Measurements from ENCODE around the gene RASAL2.
"Not testable (repeated sequence)": the region's sequence is repeated elsewhere in the genome, so short reads cannot be mapped to it uniquely, and the experiment has no call there.

RASAL2 gene

DNA sequence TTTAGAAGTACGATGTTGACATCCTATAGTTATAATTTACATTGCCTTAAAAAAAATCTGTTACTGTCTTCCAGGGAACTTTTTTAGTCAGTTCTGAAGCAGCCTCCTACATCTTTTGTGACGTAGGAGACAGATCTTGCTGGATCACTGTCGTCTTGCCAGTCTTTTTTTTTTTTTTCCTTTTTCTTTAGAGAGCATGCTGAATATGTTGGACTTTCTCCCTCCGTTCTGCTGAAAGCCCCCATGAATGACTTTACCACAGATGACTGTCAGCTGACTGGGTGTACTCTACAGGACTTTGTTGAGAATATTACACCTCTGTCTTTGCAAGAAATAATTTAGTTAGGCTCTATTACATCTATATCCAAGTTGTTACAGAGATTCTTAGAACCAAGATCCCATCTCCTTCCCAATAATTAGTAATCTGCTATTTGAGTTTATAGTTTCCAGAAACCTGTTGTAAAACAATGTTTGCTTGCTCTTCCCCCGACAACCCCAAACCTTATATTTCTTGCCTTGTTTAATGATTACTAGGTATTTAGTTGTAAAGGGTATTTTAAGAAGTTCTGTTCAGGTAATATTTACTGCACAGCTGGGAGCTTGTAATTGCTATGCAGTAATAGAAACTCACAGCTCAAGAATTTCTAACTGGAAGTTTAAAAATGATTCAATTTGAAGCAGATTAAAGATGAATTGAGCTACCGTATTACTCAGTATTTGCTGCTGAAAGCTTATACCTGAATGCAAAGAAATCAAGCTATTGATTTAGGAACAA, 61.8 kb downstream of the RASAL2 start:
- no peak for DNase-seq (ENCODE audit: low read depth in 1 of 2, low spot score in 1 of 2)

DNA sequence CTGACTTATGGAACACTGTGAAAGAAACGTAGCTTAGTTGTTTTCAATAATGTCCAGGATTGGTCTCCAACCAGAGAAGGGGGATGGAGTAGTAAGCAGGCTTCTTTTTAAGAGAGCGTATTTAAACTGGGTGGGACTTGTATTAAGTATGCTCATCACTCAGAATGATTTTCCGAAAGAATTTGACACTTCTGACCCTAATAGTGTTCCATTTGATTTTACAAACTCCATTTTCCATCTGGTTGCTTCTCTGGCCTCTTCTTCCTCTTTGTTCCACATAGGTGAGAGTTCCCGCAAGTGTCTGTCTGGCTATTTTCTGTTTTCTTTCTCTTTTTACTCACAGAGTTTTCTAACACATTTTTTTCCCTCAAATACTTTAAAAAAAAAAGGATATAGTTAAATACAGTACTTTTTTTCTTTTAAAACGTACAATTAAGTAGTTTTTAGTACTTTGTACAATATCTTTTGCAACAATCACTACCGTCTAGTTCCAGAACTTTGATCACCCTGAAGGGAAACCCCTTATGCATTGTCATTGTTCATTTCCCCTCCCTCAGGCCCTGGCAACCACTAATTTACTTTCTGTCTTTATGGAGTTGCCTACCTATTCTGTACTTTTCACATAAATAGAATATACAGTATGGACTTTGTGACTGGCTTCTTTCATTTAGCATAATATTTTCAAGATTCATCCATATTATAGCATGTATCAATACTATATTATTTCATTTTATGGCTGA, 67.0 kb downstream of the RASAL2 start:
- no peak for DNase-seq (ENCODE audit: low read depth in 1 of 2, low spot score in 1 of 2)

DNA sequence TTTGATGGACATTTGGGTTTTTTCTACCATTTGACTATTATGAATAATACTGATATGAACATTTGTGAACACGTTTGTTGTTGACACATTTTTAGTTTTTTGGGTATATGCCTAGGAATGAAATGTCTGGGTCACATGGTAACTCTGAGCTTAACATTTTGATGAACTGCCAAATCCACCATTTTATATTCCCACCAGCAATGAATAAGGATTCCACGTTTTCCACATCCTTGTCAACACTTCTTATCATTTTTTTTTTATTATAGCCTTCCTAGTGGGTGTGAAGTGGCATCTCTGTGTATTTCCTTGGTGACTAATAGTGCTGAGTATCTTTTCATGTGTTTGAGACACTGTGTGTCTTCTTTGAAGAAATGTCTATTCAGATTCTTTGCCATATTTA, 67.6 kb downstream of the RASAL2 start:
- DNase-seq (ENCODE audit: low read depth in 1 of 2, low spot score in 1 of 2) = no peak

DNA sequence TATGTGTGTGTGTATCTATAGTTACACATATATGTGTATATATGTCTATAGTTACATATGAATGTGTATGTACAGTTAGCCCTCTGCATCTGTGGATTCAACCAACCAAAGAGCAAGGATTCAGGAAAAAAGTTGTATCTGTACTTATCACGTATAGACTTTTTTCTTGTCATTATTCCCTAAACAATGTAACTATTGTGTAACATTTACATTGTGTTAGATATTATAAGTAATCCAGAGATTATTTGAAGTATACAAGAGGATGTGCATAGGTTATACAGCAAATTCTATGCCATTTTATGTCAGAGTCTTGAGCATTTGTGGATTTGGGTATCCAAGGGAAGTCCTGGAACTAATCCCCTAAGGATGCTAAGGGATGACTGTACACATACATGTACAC, 71.3 kb downstream of the RASAL2 start:
- DNase-seq (ENCODE audit: low read depth in 1 of 2, low spot score in 1 of 2) = no peak

DNA sequence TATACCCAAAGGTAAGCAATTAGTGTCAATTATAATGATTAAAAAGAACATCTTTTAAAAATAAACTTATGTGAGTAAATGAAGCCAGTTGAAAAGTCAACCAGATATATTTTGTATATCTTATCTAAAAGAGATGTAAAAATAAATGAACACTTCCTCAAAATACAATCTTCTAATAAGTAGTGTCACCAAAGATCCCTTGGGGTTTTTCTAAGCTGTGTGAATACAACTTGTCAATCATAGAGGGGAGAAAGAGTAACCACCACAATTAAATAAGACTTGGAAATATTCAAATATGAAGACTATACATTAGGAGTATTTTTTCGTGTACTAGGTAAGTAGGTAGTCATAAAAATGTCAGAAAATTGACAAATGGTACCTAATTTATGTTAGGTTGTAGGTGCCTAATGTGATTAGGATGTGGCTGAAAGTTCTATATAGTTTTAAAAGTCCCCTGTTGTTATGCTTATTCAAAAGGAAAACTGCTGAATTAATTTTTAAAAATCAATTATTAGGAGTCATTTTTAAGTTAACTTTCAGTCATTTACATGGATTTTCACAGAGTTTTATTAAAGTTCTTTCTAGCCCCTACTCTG, 72.6 kb downstream of the RASAL2 start:
- DNase-seq (ENCODE audit: low read depth in 1 of 2, low spot score in 1 of 2) = no peak

DNA sequence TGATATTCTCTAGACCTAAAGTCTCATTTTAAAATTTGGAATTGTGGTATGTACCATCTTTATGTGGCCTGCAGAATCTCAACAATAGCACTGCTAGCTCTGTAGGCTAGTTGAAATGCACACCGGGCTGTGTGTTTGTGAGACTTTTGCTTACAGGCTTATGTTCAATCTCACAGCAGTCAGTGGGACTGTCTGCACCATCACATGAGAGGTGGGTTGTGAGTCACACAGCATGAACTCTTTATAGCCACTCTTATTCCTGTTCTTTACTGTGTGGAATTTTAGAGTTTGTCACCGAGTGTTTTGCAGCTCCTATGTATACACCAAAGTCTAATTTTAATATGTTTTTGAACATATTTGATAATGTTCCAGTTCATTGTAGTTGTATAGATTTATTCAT, 74.6 kb downstream of the RASAL2 start:
- no peak for DNase-seq (ENCODE audit: low read depth in 1 of 2, low spot score in 1 of 2)

DNA sequence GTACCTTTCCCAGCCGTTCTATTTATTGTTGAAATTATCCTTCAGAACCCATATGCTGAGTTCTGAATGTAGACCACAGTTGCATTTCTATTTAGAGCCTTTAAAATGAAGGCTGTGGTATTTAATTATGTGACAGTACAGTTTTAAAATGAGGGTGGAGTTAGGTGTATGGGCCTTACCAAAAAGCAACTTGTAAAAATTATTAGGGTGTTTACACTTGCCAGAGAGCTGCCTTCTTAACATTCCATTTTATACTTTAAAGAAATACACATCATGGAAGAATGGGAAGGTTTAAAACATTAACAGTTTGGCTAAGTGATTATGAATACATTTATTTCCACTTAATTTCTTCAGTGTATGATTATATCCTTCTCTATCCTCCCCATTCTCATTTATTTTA, 75.7 kb downstream of the RASAL2 start:
- DNase-seq (ENCODE audit: low read depth in 1 of 2, low spot score in 1 of 2) = no peak

DNA sequence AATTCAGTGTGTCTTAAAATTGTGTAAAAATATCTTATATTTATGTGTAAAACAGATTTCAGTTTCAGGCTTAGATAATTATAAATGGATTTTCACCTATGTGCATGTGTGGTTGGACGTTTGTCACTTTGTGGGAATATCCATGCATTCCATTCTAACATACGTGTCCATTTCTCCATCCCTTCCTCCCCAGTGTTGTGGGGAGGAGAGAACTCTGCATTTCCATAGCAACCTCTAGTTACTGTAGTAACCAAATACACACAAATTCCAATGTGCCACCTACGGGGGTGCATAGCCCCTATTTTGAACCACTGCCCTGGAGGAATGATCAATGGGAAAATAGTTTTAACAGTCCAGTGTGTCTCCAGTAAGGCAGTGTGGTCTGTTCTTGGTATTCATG, 79.0 kb downstream of the RASAL2 start:
- DNase-seq (ENCODE audit: low read depth in 1 of 2, low spot score in 1 of 2) = no peak

DNA sequence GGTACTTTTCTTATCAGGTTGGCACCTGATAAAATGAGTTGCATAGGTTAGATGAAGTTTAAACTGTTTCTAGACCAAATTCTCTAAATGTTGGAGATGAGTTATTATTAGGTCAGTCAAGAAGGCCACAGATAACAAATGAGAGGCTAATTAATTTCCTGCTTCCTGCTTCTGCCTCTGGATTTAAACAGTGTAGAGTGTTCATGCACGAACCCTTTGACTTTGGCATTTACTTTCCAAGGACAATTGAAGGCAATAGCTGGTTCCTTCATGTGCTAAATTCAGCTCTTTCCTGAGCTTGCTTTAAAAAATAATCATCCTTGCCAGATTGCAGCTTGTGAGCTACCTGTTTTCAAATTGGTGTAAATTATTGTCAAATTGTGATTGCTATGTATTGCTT, 80.6 kb downstream of the RASAL2 start:
- no peak for DNase-seq (ENCODE audit: low read depth in 1 of 2, low spot score in 1 of 2)

DNA sequence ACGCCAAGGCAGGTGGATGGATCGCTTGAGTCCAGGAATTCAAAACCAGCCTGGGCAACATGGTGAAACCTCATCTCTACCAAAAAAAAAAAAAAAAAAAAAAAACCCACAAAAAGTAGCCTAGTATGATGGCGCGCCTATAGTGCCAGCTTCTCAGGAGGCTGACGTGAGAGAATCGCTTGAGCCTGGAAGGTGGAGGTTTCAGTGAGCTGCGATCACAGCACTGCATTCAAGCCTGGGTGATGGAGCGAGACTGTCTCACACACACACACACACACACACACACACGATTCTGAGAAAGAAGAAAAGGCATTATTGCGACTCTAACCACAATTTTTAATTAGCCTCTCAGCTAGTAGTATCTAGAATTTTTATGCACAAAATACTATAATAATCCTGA, 86.5 kb downstream of the RASAL2 start:
- DNase-seq (ENCODE audit: low read depth in 1 of 2, low spot score in 1 of 2) = no peak

DNA sequence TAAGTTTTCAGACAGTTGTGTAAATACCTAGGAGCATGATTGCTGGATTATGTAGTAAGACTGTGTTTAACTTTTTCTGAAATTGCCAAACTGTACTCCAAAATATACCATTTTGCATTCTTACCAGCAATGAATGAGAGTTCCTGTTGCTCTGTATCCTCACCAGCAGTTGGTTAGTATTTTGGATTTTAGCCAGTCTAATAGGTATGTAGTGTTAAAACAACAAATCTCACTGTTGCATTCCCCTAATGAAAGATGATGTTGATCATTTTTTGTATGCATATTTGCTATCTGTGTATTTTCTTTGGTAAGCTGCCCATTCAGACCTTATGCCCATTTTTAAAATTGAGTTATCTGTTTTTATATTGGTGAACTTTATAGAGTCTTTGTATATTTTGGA, 89.9 kb downstream of the RASAL2 start:
- no peak for DNase-seq (ENCODE audit: low read depth in 1 of 2, low spot score in 1 of 2)

DNA sequence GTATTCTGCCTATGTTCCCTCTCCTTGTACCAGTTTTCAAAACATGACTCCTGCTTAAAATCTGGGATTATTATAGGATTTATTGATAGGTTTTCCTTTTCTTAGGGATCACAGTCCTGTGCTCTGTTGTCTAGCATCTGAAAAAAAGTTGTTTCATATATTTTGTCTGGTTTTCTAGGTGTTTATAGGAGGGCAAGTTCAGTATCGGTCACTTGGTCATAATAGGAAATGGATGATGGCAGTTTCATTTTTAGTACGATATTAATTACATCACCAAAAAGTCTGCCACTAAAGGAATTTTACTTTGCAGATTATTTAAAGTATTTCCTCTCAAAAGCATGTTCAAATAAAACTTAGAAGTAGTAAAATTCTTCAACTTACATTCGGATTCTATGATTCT, 94.4 kb downstream of the RASAL2 start:
- DNase-seq (ENCODE audit: low read depth in 1 of 2, low spot score in 1 of 2) = no peak

DNA sequence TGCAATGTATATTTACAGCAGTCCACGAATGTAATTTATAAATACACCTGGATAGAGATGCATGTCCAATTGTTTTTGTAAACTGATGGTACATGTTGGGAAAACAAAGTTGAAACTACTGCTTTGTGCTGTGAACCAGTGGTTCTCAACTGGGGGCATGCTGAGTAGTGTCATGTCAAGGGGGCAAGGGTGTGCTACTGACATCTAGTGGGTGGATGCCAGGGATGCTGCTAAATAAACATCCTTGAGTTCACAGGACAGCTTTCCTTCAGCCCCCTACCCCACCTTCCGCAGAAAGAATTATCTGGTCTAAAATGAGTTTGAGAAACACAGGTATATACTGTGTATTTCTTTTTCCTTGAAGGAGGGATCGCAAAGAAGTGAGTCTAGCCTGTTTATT, 95.9 kb downstream of the RASAL2 start:
- DNase-seq (ENCODE audit: low read depth in 1 of 2, low spot score in 1 of 2) = no peak

DNA sequence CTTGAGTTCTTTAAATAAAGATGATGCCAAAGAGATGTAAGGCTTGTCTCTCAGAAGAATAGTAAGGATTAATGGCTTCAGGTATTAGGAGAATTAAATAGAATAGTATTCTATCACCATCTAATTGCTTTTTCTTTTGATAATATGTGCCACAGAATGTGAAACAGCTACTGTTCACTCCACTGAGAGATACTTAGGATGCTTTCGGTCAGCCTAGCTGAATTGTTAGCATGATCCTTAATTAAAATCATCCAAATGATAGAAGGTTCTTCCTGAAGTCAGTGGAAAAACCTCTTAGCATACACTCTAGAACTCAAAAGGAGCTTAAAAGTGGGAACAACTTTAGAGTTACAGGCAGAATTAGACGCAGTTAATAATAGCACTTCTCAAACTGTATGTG, 97.0 kb downstream of the RASAL2 start:
- DNase-seq (ENCODE audit: low read depth in 1 of 2, low spot score in 1 of 2) = no peak

DNA sequence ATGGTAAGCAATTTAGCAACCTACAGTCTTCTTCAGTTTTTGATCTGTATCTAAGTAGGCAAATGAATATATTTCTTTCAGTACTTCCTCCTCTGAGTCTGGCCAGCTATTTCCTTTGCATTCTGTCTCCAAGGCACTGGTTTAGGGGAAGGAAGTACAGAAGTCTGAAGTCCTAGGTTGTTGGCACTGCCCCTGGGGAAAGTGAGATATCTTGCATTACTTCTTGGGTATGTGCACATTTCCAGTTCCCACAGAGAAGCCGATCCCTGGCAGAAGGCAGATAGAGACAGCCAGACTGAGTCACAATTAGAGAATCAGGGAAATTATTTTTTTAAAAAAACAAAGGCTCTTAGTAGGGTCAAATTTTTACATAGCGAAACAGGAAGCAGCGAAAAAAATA, 98.8 kb downstream of the RASAL2 start:
- no peak for DNase-seq (ENCODE audit: low read depth in 1 of 2, low spot score in 1 of 2)

DNA sequence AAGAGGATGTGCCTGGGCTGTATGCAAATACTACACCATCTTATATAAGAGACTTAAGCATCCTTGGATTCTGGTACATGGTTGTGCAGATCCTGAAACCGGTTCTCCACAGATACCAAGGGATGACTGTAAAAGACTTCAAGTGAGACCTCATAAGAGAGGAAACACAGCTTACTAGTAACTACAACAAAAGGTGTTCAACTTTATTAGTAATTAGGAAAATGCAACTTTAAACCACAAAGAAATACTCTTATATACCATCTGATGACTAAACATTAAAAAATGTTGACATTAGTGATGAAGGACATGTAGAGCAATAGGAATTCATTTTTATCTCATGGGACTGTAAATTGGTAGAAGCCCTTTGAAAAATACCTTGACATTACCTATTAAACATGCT, 102.7 kb downstream of the RASAL2 start:
- DNase-seq (ENCODE audit: low read depth in 1 of 2, low spot score in 1 of 2) = no peak

DNA sequence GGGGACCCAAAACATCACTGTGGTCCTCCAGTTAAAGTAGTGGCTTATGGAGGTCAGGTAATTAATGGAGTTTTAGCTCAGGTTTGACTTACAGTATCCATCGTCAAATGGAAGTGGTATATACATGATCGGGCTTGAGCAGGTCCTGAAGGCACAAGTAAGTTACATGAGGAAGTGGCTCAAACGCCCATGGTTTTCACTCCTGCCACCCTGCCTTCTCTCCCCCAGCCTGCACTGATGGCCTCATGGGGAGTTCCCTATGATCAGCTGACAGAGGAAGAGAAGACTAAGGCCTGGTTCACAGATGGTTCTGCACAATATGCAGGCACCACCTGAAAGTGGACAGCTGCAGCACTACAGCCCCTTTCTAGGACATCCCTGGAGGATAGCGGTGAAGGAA, 108.2 kb downstream of the RASAL2 start:
- not testable (repeated sequence) for DNase-seq (ENCODE audit: low read depth in 1 of 2, low spot score in 1 of 2)

DNA sequence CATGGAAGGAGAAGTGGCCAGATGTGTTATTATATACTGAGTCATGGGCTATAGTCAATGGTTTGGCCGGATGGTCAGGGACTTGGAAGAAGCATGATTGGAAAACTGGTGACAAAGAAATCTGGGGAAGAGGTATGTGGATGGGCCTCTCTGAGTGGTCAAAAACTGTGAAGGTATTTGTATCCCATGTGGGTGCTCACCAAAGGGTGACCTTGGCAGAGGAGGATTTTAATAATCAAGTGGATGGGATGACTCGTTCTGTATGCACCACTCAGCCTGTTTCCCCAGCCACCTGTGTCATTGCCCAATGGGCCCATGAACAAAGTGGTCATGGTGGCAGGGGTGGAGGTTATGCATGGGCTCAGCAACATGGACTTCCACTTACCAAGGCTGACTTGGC, 108.6 kb downstream of the RASAL2 start:
- not testable (repeated sequence) for DNase-seq (ENCODE audit: low read depth in 1 of 2, low spot score in 1 of 2)

DNA sequence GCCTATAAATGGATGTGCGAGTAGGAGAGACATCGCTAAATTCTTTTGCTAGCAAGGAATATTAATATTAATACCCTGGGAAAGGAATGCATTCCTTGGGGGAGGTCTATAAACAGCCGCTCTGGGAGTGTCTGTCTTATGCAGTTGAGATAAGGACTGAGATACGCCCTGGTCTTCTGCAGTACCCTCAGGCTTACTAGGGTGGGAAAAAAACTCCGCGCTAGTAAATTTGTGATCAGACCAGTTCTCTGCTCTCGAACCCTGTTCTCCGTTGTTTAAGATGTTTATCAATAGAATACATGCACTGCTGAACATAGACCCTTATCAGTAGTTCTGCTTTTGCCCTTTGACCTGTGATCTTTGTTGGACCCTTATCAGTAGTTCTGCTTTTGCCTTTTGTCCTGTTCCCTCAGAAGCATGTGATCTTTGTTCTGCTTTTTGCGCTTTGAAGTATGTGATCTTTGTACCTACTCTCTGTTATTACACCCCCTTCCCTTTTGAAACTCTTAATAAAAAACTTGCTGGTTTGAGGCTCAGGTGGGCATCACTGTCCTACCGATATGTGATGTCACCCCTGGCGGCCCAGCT, 114.5 kb downstream of the RASAL2 start:
- not testable (repeated sequence) for DNase-seq (ENCODE audit: low read depth in 1 of 2, low spot score in 1 of 2)

DNA sequence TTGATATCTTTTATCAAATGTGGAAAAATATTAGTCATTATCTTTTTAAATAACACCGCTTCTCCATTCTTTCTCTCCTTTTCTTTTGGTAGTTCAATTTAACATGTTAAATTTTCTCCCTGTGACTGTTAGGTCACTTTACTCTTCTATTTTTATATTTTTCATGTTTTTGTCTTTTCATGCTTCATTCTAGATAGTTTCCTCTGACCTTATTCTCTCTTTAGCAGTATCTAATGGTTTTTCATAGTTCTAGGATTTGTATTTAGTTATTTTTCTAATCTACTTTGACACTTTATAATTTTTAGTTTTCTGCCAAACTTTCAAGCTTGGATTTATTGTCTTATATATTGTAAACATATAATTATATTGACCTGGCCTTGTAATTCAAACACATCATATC, 116.0 kb downstream of the RASAL2 start:
- DNase-seq (ENCODE audit: low read depth in 1 of 2, low spot score in 1 of 2) = no peak

DNA sequence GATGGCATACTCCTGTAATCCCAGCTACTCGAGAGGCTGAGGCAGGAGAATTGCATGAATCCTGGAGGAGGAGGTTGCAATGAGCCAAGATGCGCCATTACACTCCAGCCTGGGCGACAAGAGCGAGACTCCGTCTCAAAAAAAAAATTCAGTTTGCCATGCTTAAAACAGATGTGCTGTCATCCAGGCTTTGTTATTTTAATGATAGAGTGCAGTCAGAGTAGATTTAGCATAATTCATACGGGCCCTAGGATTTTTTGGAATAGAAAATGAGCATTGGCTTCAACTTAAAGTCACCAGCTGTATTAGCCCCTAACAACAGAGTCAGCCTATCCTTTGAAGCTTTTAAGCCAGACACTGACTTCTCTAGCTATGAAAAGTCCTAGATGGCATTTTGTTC, 124.6 kb downstream of the RASAL2 start:
- DNase-seq (ENCODE audit: low read depth in 1 of 2, low spot score in 1 of 2) = no peak

DNA sequence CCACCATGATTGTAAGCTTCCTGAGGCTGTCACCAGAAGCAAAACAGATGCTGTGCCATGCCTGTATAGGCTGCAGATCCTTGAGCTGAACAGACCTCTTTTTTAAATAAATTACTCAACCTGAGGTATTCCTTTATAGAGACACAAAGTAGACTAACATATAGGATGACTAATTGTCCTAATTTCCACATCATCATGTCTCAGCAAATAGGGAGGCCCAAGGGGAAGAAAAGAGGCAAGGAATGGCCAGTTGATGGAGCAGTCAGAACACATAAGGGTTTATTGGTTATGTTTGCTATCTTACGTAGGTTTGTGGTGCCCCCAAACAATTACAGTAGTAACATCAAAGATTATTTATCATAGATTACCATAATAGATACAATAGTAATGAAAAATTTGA, 126.2 kb downstream of the RASAL2 start:
- DNase-seq (ENCODE audit: low read depth in 1 of 2, low spot score in 1 of 2) = no peak
